HCT116 (cell line): ENCODE measurements around the gene PIGN. TPM values are rescaled to one million over a fixed set of nuclear protein-coding genes. Genes with fewer than 3 reads are reported as not detected.

Experiments
- ATAC-seq: fragments of 200-7000 bp; cut with Tn5 transposase; 2 replicates; pipeline ENCODE4 v1.9.1; 2020; ENCODE audit warnings: mild to moderate bottlenecking, moderate library complexity
- BruUV-seq: library from RNA; stranded (reverse); fragments of 400-500 nt; replicated peaks from 2 replicates; lab custom pipeline; 2021; lab: Mats Ljungman, UMichigan
- CTCF ChIA-PET: fragments of 300-600 bp; sonication (Branson Sonifier 250); formaldehyde crosslinking; loops from one replicate; lab custom pipeline; 2021; ENCODE audit warnings: antibody characterized with exemption; lab: Charles Lee
- POLR2A ChIA-PET: fragments of 300-600, 350-600 bp; sonication (Branson Sonifier 250); formaldehyde crosslinking; loops from one replicate; lab custom pipeline; 2021; ENCODE audit warnings: antibody characterized with exemption; lab: Charles Lee
- RAD21 ChIA-PET, 2 experiments: fragments of 300-600 bp; sonication (Branson Sonifier 250); formaldehyde crosslinking; loops; one replicate each; lab custom pipeline; 2023; ENCODE audit warnings: low total read pairs in 2 of 2; ENCODE audit not compliant: uncharacterized antibody in 2 of 2, unreplicated experiment in 2 of 2, low non-redundant PET in 1 of 2; lab: Charles Lee
- DNase-seq: peaks from one replicate; pipeline ENCODE4 v3.0.0-alpha.2; 2010; ENCODE audit warnings: low read depth, low spot score
- H2AFZ ChIP-seq: fragments of 200-600 bp; shearing (Covaris generic), sonication (generic); 2 replicates; pipeline ENCODE4 v1.6.1; 2017; ENCODE audit warnings: low read depth, mixed run types, mixed read lengths, antibody characterized with exemption, low read length; ENCODE audit not compliant: poor library complexity, severe bottlenecking
- H3K27ac ChIP-seq: 2 replicates; pipeline ENCODE4 v1.5.1; 2012; ENCODE audit warnings: low read depth, low read length
- H3K27me3 ChIP-seq: fragments of 200-600 bp; sonication (generic); 2 replicates; pipeline ENCODE4 v1.6.1; 2016; ENCODE audit warnings: mixed run types, low read length, mixed read lengths; ENCODE audit not compliant: insufficient read depth
- H3K36me3 ChIP-seq, 2 experiments: fragments of 200-500 bp in 1 of 2; fragments of 200-600 bp in 1 of 2; sonication (Bioruptor generic) in 1 of 2; sonication (generic) in 1 of 2; 2 replicates each; pipeline versions ENCODE4 v1.5.1 to v1.6.1; 2014 to 2016; ENCODE audit warnings: low read length in 2 of 2, inconsistent platforms in 1 of 2, mixed read lengths in 1 of 2, mixed run types in 1 of 2; ENCODE audit not compliant: insufficient read depth in 2 of 2, control insufficient read depth in 1 of 2
- H3K4me1 ChIP-seq, 2 experiments: fragments of 200-600 bp in 1 of 2; sonication (generic) in 1 of 2; 2 replicates each; pipeline versions ENCODE4 v1.5.1 to v1.6.1; 2012 to 2017; ENCODE audit warnings: low read length in 2 of 2, inconsistent platforms in 1 of 2, mild to moderate bottlenecking in 1 of 2, mixed read lengths in 1 of 2, mixed run types in 1 of 2, moderate library complexity in 1 of 2; ENCODE audit not compliant: insufficient read depth in 2 of 2, control insufficient read depth in 1 of 2
- H3K4me2 ChIP-seq: fragments of 200-600 bp; sonication (generic); 2 replicates; pipeline ENCODE4 v1.6.1; 2017; ENCODE audit warnings: mixed run types, low read length, mixed read lengths
- H3K4me3 ChIP-seq, 2 experiments: fragments of 200-600 bp in 1 of 2; sonication (generic) in 1 of 2; replicated peaks in 1 of 2; 2 replicates each; pipeline ENCODE4 v1.5.1; 2011 to 2016; ENCODE audit warnings: low read length in 2 of 2, control low read depth in 1 of 2, low read depth in 1 of 2, mild to moderate bottlenecking in 1 of 2, mixed read lengths in 1 of 2, mixed run types in 1 of 2
- H3K79me2 ChIP-seq: fragments of 200-600 bp; sonication (generic); 2 replicates; pipeline ENCODE4 v1.6.1; 2017; ENCODE audit warnings: mild to moderate bottlenecking, mixed run types, low read length, moderate library complexity, mixed read lengths; ENCODE audit not compliant: insufficient read depth
- H3K9ac ChIP-seq: fragments of 200-600 bp; sonication (generic); 2 replicates; pipeline ENCODE4 v1.6.1; 2016; ENCODE audit warnings: low read length, mixed read lengths
- H3K9me2 ChIP-seq: fragments of 200-600 bp; sonication (generic), shearing (Covaris generic); 2 replicates; pipeline ENCODE4 v1.6.1; 2017; ENCODE audit warnings: mixed run types, mild to moderate bottlenecking, moderate library complexity; ENCODE audit not compliant: insufficient read depth
- H3K9me3 ChIP-seq, 2 experiments: fragments of 200-500 bp in 1 of 2; fragments of 200-600 bp in 1 of 2; sonication (Bioruptor generic) in 1 of 2; sonication (generic) in 1 of 2; 2 replicates each; pipeline ENCODE4 v1.6.1; 2014 to 2017; ENCODE audit warnings: low read length in 2 of 2, mixed read lengths in 2 of 2, inconsistent platforms in 1 of 2, low read depth in 1 of 2, mild to moderate bottlenecking in 1 of 2, mixed run types in 1 of 2, moderate library complexity in 1 of 2; ENCODE audit not compliant: control insufficient read depth in 1 of 2, insufficient read depth in 1 of 2
- H4K20me1 ChIP-seq: fragments of 200-600 bp; sonication (generic), shearing (Covaris generic); 2 replicates; pipeline ENCODE4 v1.6.1; 2017; ENCODE audit warnings: mixed run types, mild to moderate bottlenecking, moderate library complexity; ENCODE audit not compliant: insufficient read depth
- CBX3 ChIP-seq: IDR thresholded peaks from 2 replicates; pipeline ENCODE4 v1.6.1; 2012; ENCODE audit warnings: low read depth
- CEBPB ChIP-seq: IDR thresholded peaks from 2 replicates; pipeline ENCODE4 v1.6.1; 2012; ENCODE audit warnings: low read depth
- EGR1 ChIP-seq: IDR thresholded peaks from 2 replicates; pipeline ENCODE4 v1.6.1; 2012; ENCODE audit warnings: low read depth
- ELF1 ChIP-seq: IDR thresholded peaks from 2 replicates; pipeline ENCODE4 v1.6.1; 2012; ENCODE audit warnings: low read depth, borderline replicate concordance
- EZH2 ChIP-seq: fragments of 200-600 bp; sonication (generic); IDR thresholded peaks from 2 replicates; pipeline ENCODE4 v1.6.1; 2017; ENCODE audit warnings: antibody characterized with exemption, mixed run types
- FOSL1 ChIP-seq: IDR thresholded peaks from 2 replicates; pipeline ENCODE4 v1.6.1; 2012; ENCODE audit warnings: low read depth
- POLR2A ChIP-seq: IDR thresholded peaks from 2 replicates; pipeline ENCODE4 v1.7.0; 2011; ENCODE audit warnings: borderline replicate concordance; ENCODE audit not compliant: insufficient read depth, insufficient read length; ENCODE audit errors: extremely low read depth
- POLR2AphosphoS5 ChIP-seq: IDR thresholded peaks from 2 replicates; pipeline ENCODE4 v1.6.1; 2011; ENCODE audit warnings: mild to moderate bottlenecking, low read depth, low read length, moderate library complexity
- RAD21 ChIP-seq: IDR thresholded peaks from 2 replicates; pipeline ENCODE4 v1.6.1; 2012; ENCODE audit warnings: low read depth, mild to moderate bottlenecking
- SIN3A ChIP-seq: IDR thresholded peaks from 2 replicates; pipeline ENCODE4 v1.6.1; 2012; ENCODE audit warnings: low read depth
- SP1 ChIP-seq: IDR thresholded peaks from 2 replicates; pipeline ENCODE4 v1.6.1; 2012; ENCODE audit warnings: low read depth
- SRF ChIP-seq: IDR thresholded peaks from 2 replicates; pipeline ENCODE4 v1.6.1; 2012; ENCODE audit warnings: low read depth
- TCF7L2 ChIP-seq: IDR thresholded peaks from 2 replicates; pipeline ENCODE4 v1.7.0; 2011; ENCODE audit warnings: borderline replicate concordance, inconsistent platforms; ENCODE audit not compliant: insufficient read depth, insufficient read length; ENCODE audit errors: extremely low read depth
- YY1 ChIP-seq: IDR thresholded peaks from 2 replicates; pipeline ENCODE4 v1.6.1; 2011; ENCODE audit warnings: low read length, low read depth, moderate library complexity, mild to moderate bottlenecking; ENCODE audit not compliant: insufficient replicate concordance; ENCODE audit errors: extremely low read depth
- ZFX ChIP-seq: fragments of 450-650 bp; IDR thresholded peaks from 2 replicates; pipeline ENCODE4 v1.6.1; 2017
- intact Hi-C: fragments of 100-400 bp; cut with micrococcal nuclease; formaldehyde crosslinking; loops from 2 replicates; pipeline ENCODE4 v1.10.0; 2022
- total RNA-seq: library from RNA; stranded (reverse); gene quantifications from one replicate; pipeline ENCODE4 v1.2.1, GENCODE V29; 2021; ENCODE audit not compliant: unreplicated experiment
- TF ChIP-seq, protein P1 (sequence below): IDR thresholded peaks from 2 replicates; pipeline ENCODE4 v1.6.1; 2012; ENCODE audit warnings: low read depth
- TF ChIP-seq, protein P2 (sequence below), 3 experiments: fragments of 200-600 bp in 1 of 3; sonication (generic) in 1 of 3; IDR thresholded peaks in 2 of 3; conservative IDR thresholded peaks in 1 of 3; 2 replicates each; pipeline ENCODE4 v1.5.1; 2012 to 2017; ENCODE audit warnings: low read depth in 2 of 3, low read length in 2 of 3, antibody characterized with exemption in 1 of 3, borderline replicate concordance in 1 of 3, control low read depth in 1 of 3, mild to moderate bottlenecking in 1 of 3, mixed read lengths in 1 of 3, mixed run types in 1 of 3, moderate library complexity in 1 of 3; ENCODE audit not compliant: insufficient read depth in 1 of 3
- TF ChIP-seq, protein P3 (sequence below): IDR thresholded peaks from 2 replicates; pipeline ENCODE4 v1.6.1; 2012
- TF ChIP-seq, protein P4 (sequence below): IDR thresholded peaks from 2 replicates; pipeline ENCODE4 v1.6.1; 2011; ENCODE audit warnings: mild to moderate bottlenecking, low read length, moderate library complexity; ENCODE audit not compliant: insufficient replicate concordance; ENCODE audit errors: extremely low read depth

The PIGN gene
- total RNA-seq, 1 experiment from 2014 or later, result 12.2 TPM

DNA sequence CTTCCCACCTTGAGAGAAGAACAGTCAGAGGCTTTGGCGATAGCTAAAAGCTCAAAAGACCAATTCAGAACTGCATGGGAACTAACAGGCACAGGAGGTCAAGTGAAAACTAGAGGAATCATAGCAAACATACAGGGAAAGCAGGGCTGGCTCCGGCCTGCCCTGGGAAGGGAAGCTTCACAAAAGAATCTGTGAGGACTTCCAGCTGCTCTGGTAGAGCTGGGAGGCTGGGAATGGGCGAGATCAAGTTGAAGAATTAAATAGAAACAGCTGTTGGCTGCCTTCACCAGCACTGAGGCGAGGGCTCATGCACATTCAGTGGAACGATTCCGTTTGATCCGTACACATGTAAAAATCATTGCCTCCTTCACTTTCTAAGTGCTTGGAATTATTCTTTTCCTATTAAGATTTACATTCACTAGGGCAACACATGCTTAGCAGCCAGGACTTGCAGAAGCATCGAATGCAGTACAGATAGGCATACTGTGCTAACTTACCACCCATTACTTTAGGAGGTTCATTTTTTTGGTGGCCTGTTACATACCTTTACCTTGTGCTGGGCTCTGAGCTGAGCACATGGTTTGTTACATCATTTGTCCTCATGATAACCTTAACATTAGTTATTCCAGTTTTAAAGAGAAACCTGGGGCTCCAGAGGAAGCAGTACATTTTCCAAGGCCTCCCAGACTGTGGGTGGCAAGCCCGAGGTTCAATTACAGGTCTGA lies 168.7 kb downstream of the PIGN start:
- no peaks in the 10 kb centered on the region for H3K36me3 ChIP-seq
- POLR2A ChIA-PET, result no interaction called here
- no TSS peak for BruUV-seq
- no peaks in the 10 kb centered on the region for H4K20me1 ChIP-seq
- no peaks in the 10 kb centered on the region for H3K9me2 ChIP-seq
- intact Hi-C loops, result no loop called here
- ATAC-seq (no peak), DNase-seq (no peak)
- no peak overlapping the region for H3K4me2 ChIP-seq
- RAD21 ChIA-PET, result no interaction called here
- H3K27me3 ChIP-seq, result no peaks in the 10 kb centered on the region
- H3K79me2 ChIP-seq, result no peaks in the 10 kb centered on the region
- no peaks in the 10 kb centered on the region for H3K9me3 ChIP-seq
- no peak overlapping the region for H3K9ac ChIP-seq
- H2AFZ ChIP-seq, result no peak overlapping the region
- no peak overlapping the region for H3K4me3 ChIP-seq
- TF ChIP-seq ELF1, result no peak
- TF ChIP-seq SIN3A, result no peak
- no peak for TF ChIP-seq POLR2A
- TF ChIP-seq, protein P1, sequence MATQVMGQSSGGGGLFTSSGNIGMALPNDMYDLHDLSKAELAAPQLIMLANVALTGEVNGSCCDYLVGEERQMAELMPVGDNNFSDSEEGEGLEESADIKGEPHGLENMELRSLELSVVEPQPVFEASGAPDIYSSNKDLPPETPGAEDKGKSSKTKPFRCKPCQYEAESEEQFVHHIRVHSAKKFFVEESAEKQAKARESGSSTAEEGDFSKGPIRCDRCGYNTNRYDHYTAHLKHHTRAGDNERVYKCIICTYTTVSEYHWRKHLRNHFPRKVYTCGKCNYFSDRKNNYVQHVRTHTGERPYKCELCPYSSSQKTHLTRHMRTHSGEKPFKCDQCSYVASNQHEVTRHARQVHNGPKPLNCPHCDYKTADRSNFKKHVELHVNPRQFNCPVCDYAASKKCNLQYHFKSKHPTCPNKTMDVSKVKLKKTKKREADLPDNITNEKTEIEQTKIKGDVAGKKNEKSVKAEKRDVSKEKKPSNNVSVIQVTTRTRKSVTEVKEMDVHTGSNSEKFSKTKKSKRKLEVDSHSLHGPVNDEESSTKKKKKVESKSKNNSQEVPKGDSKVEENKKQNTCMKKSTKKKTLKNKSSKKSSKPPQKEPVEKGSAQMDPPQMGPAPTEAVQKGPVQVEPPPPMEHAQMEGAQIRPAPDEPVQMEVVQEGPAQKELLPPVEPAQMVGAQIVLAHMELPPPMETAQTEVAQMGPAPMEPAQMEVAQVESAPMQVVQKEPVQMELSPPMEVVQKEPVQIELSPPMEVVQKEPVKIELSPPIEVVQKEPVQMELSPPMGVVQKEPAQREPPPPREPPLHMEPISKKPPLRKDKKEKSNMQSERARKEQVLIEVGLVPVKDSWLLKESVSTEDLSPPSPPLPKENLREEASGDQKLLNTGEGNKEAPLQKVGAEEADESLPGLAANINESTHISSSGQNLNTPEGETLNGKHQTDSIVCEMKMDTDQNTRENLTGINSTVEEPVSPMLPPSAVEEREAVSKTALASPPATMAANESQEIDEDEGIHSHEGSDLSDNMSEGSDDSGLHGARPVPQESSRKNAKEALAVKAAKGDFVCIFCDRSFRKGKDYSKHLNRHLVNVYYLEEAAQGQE, result no peak
- TF ChIP-seq, protein P2, sequence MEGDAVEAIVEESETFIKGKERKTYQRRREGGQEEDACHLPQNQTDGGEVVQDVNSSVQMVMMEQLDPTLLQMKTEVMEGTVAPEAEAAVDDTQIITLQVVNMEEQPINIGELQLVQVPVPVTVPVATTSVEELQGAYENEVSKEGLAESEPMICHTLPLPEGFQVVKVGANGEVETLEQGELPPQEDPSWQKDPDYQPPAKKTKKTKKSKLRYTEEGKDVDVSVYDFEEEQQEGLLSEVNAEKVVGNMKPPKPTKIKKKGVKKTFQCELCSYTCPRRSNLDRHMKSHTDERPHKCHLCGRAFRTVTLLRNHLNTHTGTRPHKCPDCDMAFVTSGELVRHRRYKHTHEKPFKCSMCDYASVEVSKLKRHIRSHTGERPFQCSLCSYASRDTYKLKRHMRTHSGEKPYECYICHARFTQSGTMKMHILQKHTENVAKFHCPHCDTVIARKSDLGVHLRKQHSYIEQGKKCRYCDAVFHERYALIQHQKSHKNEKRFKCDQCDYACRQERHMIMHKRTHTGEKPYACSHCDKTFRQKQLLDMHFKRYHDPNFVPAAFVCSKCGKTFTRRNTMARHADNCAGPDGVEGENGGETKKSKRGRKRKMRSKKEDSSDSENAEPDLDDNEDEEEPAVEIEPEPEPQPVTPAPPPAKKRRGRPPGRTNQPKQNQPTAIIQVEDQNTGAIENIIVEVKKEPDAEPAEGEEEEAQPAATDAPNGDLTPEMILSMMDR (IDR thresholded peaks at IDR 0.05 in 2 of 3, conservative IDR thresholded peaks at IDR 0.05 in 1 of 3; ENCODE audit: borderline replicate concordance in 1 of 3, insufficient read depth in 1 of 3, low read depth in 2 of 3, low read length in 2 of 3), result no peak
- no peak for TF ChIP-seq FOSL1
- no peak for TF ChIP-seq ZFX
- no peak for TF ChIP-seq CBX3
- TF ChIP-seq EZH2, result no peak
- TF ChIP-seq, protein P3, sequence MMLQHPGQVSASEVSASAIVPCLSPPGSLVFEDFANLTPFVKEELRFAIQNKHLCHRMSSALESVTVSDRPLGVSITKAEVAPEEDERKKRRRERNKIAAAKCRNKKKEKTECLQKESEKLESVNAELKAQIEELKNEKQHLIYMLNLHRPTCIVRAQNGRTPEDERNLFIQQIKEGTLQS, result no peak
- TF ChIP-seq CEBPB, result no peak
- no peak for TF ChIP-seq POLR2AphosphoS5
- no peak for TF ChIP-seq SP1
- no peak for TF ChIP-seq TCF7L2
- no peak for TF ChIP-seq EGR1
- TF ChIP-seq SRF, result no peak
- TF ChIP-seq RAD21, result no peak
- TF ChIP-seq, protein P4, sequence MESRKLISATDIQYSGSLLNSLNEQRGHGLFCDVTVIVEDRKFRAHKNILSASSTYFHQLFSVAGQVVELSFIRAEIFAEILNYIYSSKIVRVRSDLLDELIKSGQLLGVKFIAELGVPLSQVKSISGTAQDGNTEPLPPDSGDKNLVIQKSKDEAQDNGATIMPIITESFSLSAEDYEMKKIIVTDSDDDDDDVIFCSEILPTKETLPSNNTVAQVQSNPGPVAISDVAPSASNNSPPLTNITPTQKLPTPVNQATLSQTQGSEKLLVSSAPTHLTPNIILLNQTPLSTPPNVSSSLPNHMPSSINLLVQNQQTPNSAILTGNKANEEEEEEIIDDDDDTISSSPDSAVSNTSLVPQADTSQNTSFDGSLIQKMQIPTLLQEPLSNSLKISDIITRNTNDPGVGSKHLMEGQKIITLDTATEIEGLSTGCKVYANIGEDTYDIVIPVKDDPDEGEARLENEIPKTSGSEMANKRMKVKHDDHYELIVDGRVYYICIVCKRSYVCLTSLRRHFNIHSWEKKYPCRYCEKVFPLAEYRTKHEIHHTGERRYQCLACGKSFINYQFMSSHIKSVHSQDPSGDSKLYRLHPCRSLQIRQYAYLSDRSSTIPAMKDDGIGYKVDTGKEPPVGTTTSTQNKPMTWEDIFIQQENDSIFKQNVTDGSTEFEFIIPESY, result no peak
- no peak for TF ChIP-seq YY1
- TF ChIP-seq, all 23 proteins: peak for 0
- CTCF ChIA-PET, result no interaction called here
- Histone ChIP-seq H3K27ac (no peak overlapping the region), H3K4me1 (no peaks in the 10 kb centered on the region)
